Activated CD8-positive, alpha-beta memory T cell treated with anti-CD3 and anti-CD28 coated beads, Interleukin-2, amount 50 U/mL, for 1 hour (primary cell): ENCODE data around the gene TANC1.

Experiments
- DNase-seq: peaks from one replicate; pipeline ENCODE4 v3.0.0-alpha.2; 2020; ENCODE audit errors: extremely low read depth

TANC1 gene

DNA sequence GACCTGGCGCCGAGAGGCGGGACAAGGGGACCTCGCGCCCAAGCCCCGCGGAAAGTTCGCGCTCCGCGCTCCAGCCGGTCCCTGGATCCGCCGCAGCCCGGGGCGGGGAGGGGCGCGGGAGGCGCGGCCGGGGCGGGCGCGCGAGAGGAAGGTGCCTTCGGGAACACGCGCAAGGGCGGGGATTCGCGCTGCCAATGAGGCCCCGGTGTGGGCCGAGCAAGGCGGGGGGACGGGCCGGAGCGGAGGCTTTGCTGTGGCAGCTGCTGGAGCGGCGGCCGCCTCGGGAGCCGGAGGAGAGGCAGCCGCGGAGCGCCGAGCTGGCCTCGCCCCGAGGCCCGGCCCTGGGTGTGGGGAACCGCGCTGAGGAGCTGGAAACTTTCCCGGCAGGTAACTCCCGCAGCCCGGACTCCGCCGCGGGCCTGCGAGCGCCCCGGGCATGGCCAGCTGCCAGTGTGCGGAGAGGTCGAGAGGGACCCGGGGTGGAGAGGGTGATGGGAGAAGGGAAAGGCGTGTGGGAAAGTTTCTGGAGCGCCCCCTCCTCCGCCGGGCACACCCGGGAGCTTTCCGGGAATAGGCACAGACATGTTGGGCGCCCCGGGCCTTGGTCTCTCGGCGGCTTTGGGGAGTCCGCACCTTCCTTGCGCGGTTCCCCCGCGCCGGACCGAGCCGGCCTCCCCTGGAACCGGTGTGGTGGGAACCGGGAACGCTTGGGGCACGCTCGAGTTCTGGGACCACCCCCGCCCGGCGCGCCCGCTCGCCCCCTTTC is at the start of gene TANC1:
Gene TANC1, plus strand, starts transcription at position 245 of the 766 bp plus-strand sequence. CDS start 97,271 bp downstream, outside the sequence.
- no peak for DNase-seq

DNA sequence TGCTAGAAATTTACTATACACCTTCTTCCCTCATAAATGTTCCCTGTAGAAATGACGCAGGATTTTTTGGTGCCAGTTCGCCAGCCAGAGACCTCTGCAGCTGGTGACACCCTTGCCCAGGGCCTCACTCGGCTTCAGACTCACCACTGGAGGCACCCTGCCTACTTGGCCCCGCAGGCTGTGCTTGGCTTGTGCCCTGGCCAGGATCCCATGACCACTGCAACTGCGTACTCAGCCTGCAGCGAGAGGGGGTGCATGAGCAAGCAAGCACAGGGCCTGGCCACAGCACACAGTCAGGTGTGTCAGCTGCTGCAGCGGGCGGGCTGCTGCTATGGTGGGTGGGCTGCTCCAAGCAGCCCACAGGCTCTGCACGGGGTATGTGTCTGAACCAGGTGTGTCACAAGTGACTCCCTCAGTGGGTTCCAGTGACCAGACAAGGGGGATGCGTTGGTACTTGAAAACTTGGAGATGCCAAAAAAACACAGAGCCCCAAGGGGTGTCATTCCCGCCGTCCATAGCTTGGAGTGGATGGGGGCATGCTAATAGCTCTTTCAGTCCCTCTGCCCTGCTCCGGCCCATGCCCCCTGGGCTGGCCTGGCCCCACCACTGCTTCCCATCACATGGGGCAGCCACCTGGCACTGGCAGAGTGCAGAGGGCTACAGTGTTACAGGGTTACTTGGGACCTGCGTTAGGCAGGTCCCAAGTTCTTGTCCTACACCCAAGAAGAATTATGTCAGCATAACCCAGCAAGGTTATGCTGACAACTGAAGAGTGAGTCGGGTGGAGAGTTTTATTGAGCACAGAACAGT is 46.6 kb upstream of the TANC1 start:
- no peak for DNase-seq

- DNase-seq: no peak
Measured at GRCh38 chr2:158922601-158923000, 45.8 kb upstream of the TANC1 start.

DNA sequence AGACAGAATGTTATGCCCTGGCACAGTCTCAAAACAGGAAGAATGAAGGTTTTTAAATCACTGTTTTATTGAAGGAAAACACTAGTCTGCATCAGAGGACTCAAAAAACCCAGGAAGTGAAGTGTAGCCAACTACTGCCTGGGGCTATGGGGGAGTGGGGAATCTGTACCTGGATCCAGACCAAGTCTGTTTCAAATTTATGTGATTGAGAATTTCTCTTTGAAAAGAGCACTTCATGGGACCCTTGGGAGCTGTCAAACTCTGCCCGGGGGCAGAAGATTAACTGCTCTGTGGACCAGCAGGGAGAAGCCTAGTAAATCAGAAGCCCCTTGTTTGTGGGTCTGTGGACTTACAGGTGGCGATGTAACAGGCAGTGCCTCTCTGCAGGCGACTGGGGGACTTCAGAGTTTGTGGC is 45.3 kb upstream of the TANC1 start:
- no peak for DNase-seq

GRCh38 chr2:158923641-158924040 is 44.8 kb upstream of the TANC1 start:
- DNase-seq: no peak

DNA sequence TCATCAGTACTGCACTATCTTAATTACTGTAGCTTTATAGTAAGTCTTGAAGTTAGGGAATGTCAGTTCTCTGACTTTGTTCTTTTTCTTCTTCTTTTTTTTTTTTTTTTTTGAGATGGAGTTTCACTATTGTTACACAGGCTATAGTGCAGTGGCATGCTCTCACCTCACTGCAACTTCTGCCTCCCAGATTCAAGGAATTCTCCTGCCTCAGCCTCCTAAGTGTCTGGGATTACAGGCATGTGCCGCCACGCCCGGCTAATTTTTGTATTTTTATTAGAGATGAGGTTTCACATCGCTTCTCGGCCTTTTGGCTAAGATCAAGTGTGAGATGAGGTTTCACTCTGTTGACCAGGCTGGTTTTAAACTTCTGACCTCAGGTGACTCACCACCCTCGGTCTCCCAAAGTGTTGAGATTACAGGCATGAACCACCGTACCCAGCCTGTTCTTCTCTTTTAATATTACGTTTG is 41.9 kb upstream of the TANC1 start:
- DNase-seq: no peak

- no peak for DNase-seq
Measured at GRCh38 chr2:158928515-158928914, 39.9 kb upstream of the TANC1 start.

DNA sequence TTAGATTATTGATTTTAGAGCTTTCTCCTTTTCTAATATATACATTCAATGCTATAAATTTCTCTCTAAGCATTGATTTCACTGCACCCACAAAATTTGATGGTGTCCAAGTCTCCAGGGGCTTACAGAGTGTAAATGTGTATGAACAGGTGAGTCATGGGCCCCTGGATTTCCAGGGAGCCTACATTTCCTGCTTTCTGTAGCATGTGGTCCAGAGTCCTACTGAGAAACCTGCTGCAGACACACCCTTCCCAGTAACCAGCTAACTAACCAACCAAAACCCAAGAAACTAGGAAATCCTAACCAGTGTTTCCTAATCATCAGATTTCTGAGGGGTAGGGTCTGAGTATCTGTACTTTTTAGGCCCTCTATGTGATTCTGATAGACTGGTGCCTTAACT is 39.5 kb upstream of the TANC1 start:
- DNase-seq: no peak

DNA sequence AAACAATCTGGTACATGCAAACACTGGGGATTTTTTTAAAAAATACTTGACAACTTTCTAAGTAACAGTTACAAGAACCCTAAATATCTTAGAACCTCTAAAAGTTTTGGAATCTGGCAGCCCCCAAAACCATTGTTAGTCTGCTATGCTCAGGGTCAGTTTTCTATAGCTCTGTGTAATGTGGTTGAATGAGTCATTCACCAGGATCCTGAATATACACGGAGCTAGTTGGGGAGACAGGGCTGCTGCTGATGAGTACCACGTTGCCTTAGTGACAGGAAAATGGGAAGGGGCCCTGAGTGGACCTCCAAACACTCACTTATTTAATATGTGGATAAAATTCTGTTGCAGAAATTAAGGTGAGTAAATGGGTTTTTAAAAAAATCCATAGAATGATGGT is 36.9 kb upstream of the TANC1 start:
- no peak for DNase-seq

GRCh38 chr2:158932131-158932645 is 36.3 kb upstream of the TANC1 start:
- no peak for DNase-seq

DNA sequence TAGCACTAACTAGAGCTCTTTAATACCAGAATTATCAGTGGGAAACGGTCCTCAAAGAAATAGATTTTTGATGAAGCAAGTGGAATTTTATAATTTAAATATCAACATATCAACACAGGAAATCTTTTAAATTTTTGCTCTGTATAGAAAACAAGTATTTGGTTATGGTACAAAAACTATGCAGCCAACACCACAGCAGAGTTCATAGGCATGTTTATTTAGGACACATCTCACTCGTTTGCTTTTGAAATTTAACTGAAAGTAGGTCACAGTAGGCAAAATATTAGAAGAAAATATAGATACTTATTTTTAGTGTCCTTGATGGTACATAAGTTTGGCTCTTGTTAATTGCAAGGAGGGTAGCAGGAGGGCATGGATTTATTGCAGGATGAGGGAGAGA is 34.3 kb upstream of the TANC1 start:
- no peak for DNase-seq

- DNase-seq: no peak
Measured at GRCh38 chr2:158935617-158936016, 32.8 kb upstream of the TANC1 start.

DNA sequence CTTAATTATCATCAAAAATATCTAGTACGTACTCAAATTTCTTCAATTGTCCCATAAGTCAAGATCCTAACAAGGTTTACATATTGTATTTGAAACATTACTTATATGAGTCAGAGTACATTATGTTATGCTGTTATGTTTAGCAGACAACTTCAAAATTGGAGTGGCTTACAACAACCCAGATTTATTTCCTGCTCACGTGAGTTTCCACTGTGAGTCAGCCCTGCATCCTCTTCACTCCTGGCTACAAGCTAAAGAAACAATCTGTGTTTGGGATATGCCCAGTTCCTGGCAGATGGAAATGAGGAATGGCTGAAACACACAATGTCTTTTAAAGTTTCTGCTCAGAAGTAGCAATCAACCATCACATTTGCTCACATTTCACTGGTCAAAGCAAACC is 31.5 kb upstream of the TANC1 start:
- no peak for DNase-seq

GRCh38 chr2:158940356-158940755 is 28.1 kb upstream of the TANC1 start:
- no peak for DNase-seq

DNA sequence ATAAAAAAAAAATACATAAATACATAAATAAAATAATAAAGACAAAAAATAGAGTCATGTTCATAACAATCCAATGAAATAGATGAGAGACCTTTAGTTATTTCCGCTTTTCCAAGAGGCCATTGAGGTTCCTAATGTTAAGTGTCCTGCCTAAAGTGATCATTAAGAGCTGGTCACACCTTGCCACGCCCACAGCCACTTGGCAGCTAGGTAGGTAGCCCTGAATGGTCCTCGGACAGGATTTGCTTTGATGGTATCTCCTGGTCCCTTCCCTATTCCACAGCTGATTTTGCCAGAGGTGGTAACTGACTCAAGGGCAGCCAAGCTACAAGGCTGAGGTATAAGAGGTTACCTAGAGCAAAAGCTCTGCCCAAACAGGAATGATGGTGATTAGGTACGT is 24.5 kb upstream of the TANC1 start:
- no peak for DNase-seq

- DNase-seq: no peak
Measured at GRCh38 chr2:158948964-158949699, 19.3 kb upstream of the TANC1 start.

DNA sequence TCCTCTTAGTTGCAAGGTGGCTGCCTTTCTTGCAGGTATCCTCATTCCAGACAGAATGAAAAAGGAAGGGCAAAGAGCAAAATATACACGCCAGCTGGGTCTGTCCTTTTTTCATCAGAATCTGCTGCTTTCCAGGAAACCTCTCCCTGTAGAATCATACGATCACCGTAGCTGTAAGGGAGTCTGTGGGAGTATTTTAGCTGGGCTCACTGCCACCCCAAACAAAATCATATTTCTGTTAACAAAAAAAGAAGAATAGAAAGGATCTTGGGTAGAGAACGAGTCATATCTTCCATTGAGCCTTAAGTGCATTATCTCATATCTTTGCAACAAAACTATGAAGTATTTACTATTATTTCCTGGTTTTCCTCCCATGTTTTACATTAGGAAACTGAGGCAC is 15.0 kb upstream of the TANC1 start:
- no peak for DNase-seq

DNA sequence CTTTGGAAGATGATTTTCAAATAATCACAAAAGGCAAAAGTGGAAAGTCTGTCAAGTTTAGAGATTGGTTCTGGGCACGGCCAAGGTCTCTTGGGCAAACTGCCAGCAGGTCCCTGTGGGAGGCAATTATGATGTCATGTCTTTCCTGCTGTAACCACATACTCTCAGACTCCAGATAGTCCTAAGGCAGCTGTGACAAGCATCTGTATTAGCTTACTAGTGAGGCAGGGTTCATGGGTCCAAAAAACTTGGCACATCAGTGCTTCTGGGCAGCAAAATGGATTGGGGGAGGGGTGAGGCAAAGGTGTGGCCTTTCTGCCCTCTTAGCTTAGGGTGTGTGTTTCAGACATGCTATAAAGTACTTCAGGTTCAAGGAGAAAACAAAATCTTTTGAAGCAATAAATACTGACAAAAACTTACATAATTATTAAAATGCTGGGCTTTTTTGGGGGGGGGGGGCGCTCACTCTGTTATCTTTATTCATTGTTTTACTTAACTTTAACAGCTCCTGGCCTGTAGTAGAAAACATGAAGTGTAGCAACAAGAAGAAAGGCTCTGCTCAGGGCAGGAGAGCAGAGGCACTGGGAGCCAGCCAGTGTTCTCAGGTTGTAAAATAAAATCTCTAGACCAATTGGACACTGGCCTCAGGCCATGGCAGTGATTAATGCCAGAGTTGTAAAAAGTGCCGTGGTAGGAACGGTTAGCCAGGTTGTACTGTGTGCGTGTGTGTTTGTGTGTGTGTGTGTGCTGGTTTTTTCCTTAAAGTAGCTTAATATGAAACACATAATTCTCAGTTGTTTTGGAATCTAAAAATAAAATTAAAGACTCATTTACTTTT is 14.3 kb upstream of the TANC1 start:
- DNase-seq: no peak

DNA sequence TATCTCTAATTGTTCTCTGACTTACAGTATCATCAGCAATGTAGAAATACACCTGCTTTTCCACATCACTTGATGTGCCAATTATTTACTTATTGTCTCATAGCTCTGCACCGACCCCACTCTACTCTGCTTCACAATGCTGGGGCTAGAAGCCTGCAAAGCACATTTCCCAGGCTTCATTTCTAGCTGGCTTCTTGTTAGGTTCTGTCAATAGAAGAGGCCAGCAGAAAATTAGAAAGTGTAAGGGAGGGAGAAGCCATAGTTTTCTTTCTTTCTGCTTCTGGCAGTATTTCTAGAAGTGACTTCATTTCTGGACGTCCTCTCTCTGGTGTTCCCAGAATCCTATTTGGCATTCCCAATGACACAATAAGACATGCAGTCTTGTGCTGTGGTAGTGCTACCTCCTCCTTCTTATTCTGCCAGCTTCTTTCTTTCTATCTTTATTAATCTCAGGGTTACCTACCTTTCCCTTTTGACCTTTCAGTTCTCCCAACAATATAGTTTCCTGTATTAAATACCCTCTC is 12.5 kb upstream of the TANC1 start:
- DNase-seq: no peak

GRCh38 chr2:158958365-158958764 is 10.1 kb upstream of the TANC1 start:
- DNase-seq: no peak

- no peak for DNase-seq
Measured at GRCh38 chr2:158960193-158960592, 8.2 kb upstream of the TANC1 start.
